ENCODE data around the gene TJP2.
"Not testable (repeated sequence)": the region's sequence is repeated elsewhere in the genome, so short reads cannot be mapped to it uniquely, and the experiment has no call there.

TJP2 gene

DNA sequence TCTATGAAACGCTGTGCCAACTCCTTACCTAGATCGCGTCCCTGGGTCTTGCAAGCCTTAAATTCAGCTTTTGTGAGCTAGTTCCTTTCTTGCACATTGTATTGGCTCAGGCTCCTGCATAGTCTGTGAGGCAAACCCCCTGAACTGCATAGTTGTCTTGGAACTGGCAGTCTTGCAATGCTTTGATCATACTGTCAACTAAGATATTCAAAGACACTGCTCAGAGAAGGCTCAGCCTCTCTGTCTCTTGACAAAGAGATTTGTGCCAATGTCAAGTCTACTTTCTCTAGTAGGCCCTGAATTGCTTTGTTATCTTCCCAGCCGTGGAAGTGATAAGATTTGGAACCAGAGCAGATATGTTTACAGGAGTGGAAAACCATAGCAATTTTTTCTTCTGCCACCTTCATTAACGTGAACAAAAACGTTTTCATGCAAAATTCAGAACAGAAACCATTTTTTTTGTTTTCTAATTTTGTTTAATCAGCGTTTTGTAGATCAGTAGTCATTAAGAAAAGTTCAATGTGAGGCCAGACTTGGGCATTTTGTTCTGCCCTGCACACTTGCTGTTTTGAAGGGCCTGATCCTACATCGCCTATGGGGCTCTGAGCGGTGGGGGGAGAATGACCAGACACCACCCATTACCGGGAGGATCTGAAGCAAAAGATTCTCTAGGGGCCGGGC, 123.4 kb downstream of the TJP2 start:
- CTCF ChIA-PET: no interaction called here

DNA sequence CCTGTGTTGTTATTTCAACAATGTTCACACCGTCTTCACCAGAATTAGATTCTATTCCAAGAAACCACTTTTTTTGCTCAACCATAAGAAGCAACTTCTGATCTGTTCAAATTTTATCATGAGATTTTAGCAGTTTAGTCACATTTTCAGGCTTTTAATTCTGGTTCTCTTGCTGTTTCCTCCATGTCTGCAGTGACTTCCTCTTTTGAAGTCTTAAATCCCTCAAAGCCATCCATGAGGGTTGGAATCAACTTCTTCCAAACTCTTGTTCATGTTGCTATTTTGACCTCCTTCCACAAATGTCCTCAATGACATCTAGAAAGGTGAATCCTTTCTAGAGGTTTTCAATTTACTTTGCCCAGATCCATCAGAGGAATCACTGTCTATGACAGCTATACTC, 125.2 kb downstream of the TJP2 start:
- TF ChIP-seq, protein P1, sequence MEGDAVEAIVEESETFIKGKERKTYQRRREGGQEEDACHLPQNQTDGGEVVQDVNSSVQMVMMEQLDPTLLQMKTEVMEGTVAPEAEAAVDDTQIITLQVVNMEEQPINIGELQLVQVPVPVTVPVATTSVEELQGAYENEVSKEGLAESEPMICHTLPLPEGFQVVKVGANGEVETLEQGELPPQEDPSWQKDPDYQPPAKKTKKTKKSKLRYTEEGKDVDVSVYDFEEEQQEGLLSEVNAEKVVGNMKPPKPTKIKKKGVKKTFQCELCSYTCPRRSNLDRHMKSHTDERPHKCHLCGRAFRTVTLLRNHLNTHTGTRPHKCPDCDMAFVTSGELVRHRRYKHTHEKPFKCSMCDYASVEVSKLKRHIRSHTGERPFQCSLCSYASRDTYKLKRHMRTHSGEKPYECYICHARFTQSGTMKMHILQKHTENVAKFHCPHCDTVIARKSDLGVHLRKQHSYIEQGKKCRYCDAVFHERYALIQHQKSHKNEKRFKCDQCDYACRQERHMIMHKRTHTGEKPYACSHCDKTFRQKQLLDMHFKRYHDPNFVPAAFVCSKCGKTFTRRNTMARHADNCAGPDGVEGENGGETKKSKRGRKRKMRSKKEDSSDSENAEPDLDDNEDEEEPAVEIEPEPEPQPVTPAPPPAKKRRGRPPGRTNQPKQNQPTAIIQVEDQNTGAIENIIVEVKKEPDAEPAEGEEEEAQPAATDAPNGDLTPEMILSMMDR (IDR thresholded peaks at IDR 0.05; ENCODE audit: control extremely low read depth, extremely low read depth, low read depth, missing control alignments): no peak
- CTCF ChIA-PET: interaction anchor here (1.5 kb wide), 1 partner anchor 56 kb away, joined by 3 read pairs; no protein-coding TSS in a partner anchor
- POLR2A ChIA-PET: no interaction called here
- DNase-seq (ENCODE audit: extremely low spot score): no peak

More for the DNA sequence above, 123.4 kb downstream of the TJP2 start:
- POLR2A ChIA-PET: no interaction called here
- DNase-seq (ENCODE audit: extremely low spot score): no peak
- TF ChIP-seq, protein P1 (IDR thresholded peaks at IDR 0.05; ENCODE audit: control extremely low read depth, extremely low read depth, low read depth, missing control alignments): no peak

DNA sequence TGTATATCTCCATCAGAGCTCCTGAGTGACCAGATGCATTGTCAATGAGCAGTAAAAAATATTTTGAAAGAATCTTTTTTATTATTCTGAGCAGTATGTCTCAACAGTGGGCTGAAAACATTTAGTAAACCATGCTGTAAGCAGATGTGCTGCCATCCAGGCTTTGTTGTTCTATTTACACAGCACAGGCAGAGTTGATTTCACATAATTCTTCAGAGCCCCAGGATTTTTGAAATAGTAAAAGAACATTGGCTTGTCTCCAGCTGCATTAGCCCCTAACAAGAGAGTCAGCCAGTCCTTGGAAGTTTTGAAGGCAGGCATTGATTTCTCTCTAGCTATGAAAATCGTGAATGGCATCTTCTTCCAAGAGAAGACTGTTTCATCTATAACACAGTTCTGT, 125.7 kb downstream of the TJP2 start:
- TF ChIP-seq, protein P1 (IDR thresholded peaks at IDR 0.05; ENCODE audit: control extremely low read depth, extremely low read depth, low read depth, missing control alignments): no peak
- POLR2A ChIA-PET: no interaction called here
- DNase-seq (ENCODE audit: extremely low spot score): no peak
- CTCF ChIA-PET: interaction anchor here (1.5 kb wide), 1 partner anchor 57 kb away, joined by 3 read pairs; no protein-coding TSS in a partner anchor

DNA sequence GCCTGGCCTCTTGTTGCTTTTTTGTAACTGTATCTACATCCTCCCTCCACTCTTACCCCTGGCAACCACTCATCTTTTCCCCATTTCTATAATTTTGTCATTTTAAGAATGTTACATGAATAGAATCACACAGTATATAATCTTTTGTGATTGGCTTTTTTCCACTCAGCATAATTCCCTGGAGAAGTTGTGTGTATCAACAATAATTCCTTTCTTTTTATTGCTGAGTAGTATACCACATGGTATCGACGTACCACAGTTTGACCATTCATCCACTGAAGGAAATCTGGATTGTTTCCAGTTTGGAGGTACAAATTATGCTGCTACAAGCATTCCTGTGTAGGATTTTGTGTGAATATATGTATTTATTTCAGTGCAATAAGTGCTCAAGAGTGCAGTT, 129.3 kb downstream of the TJP2 start:
- no peak for DNase-seq (ENCODE audit: extremely low spot score)
- ChIA-PET CTCF (no interaction called here), POLR2A (no interaction called here)
- TF ChIP-seq, protein P1 (IDR thresholded peaks at IDR 0.05; ENCODE audit: control extremely low read depth, extremely low read depth, low read depth, missing control alignments): no peak

DNA sequence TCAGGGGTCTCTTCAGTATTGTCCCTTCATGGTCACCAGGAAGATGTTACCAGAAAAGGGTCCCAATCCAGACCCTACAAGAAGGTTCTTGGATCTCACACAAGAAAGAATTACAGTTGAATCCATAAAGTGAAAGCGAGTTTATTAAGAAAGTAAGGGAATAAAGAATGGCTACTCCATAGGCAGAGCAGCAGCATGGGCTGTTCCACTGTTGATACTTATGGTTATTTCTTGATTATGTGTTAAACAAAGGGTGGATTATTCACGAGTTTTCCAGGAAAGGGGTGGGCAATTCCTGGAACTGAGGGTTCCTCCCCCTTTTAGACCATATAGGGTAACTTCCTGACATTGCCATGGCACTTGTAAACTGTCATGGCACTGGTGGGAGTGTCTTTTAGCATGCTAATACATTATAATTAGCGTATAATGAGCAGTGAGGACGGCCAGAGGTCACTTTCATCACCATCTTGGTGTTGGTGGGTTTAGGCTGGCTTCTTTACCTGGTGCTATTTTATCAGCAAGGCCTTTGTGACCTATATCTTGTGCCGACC, 132.9 kb downstream of the TJP2 start:
- DNase-seq (ENCODE audit: extremely low spot score); CTCF ChIA-PET; POLR2A ChIA-PET: not testable (repeated sequence)

DNA sequence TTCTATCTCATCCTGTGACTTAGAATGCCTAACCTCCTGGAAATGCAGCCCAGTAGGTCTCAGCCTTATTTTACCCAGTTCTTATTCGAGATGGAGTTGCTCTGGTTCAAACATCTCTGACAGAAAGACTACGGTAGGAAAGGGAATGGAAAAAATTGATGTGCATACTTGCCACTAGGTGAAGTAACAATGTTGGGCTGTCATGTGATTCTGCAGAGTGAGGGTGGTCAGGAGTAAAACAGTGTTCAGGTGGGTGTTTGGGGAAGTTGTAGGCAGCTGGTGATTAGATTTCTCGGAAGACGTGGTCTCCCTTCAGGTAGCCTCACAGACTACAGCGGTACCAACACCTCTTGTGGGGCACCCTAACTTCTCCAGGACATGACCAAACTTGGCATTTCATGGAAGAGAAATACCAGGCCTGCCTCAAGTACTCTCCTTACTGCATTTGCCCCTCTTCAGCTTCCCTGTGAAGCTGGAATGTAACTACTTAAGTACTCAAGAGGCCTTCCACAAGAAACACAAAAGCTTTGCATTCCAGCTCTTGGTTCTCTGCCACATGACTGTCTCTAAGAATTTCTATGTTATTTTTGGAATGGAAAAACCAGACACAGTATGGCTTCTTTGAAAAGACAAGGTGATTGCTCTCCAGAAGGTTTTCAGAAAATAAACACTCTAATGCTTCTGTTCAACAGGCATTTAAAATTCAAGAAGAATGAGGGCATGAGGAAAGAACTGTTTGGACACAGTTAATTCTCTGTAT, 133.5 kb downstream of the TJP2 start:
- POLR2A ChIA-PET: interaction anchor here (0.5 kb wide), 1 partner anchor 29 kb away, joined by 10 read pairs; no protein-coding TSS in a partner anchor
- no peak for DNase-seq (ENCODE audit: extremely low spot score)
- TF ChIP-seq, protein P1 (IDR thresholded peaks at IDR 0.05; ENCODE audit: control extremely low read depth, extremely low read depth, low read depth, missing control alignments): no peak
- CTCF ChIA-PET: interaction anchor here (1.4 kb wide), 1 partner anchor 22 kb away, joined by 3 read pairs; no protein-coding TSS in a partner anchor

Data from GM10248 (cell line).